WTC11 (cell line): ENCODE data around the gene MYLK4. TPM values are rescaled to one million over a fixed set of nuclear protein-coding genes. Genes with fewer than 3 reads are reported as not detected.

Experiments
- ATAC-seq: fragments of 200-7000 bp; cut with Tn5 transposase; 2 replicates; pipeline ENCODE4 v1.10.0; 2021; ENCODE audit warnings: mild to moderate bottlenecking, moderate library complexity
- CTCF ChIA-PET: fragments of 300-600 bp; sonication (Branson Sonifier 250); formaldehyde crosslinking; loops from one replicate; lab custom pipeline; 2021; ENCODE audit warnings: antibody characterized with exemption; lab: Charles Lee
- POLR2A ChIA-PET: fragments of 350-600 bp; sonication (Branson Sonifier 250); formaldehyde crosslinking; loops from one replicate; lab custom pipeline; 2021; ENCODE audit warnings: antibody characterized with exemption; lab: Charles Lee
- DNase-seq: peaks from one replicate; pipeline ENCODE4 v3.0.0; 2021; ENCODE audit warnings: low spot score
- H3K27ac Mint-ChIP-seq: 2 replicates; pipeline ENCODE4 v1.8.0; 2021; ENCODE audit warnings: mixed read lengths
- H3K27me3 Mint-ChIP-seq: 2 replicates; pipeline ENCODE4 v1.8.0; 2021; ENCODE audit warnings: low read depth, mild to moderate bottlenecking, moderate library complexity, mixed read lengths
- H3K36me3 Mint-ChIP-seq: 2 replicates; pipeline ENCODE4 v1.8.0; 2021; ENCODE audit warnings: mixed read lengths
- H3K4me1 Mint-ChIP-seq: 2 replicates; pipeline ENCODE4 v1.8.0; 2022; ENCODE audit warnings: mixed read lengths
- H3K4me3 Mint-ChIP-seq: 2 replicates; pipeline ENCODE4 v1.8.0; 2021; ENCODE audit warnings: mild to moderate bottlenecking, moderate library complexity, mixed read lengths
- H3K9me3 Mint-ChIP-seq: 2 replicates; pipeline ENCODE4 v1.8.0; 2021; ENCODE audit warnings: mixed read lengths
- ELF4 ChIP-seq: sonication (generic); formaldehyde crosslinking; IDR thresholded peaks from 2 replicates; pipeline ENCODE4 v1.8.1; 2022; ENCODE audit warnings: low read depth, mild to moderate bottlenecking, moderate library complexity, missing genetic modification reagents
- ETV6 ChIP-seq: sonication (generic); formaldehyde crosslinking; IDR thresholded peaks from 2 replicates; pipeline ENCODE4 v1.8.1; 2022; ENCODE audit warnings: mild to moderate bottlenecking, missing genetic modification reagents
- FOXP1 ChIP-seq: sonication (generic); formaldehyde crosslinking; IDR thresholded peaks from 2 replicates; pipeline ENCODE4 v1.8.0; 2022; ENCODE audit warnings: missing genetic modification reagents, mild to moderate bottlenecking, moderate library complexity, borderline replicate concordance
- IRF2 ChIP-seq: sonication (generic); formaldehyde crosslinking; IDR thresholded peaks from 2 replicates; pipeline ENCODE4 v1.8.0; 2022; ENCODE audit warnings: low read depth, missing genetic modification reagents, borderline replicate concordance
- NFATC4 ChIP-seq: fragments of 250-450 bp; sonication (Bioruptor Pico); IDR thresholded peaks from 2 replicates; pipeline ENCODE4 v1.9.0; 2021; ENCODE audit warnings: mild to moderate bottlenecking
- NFYB ChIP-seq: sonication (generic); formaldehyde crosslinking; conservative IDR thresholded peaks from 2 replicates; pipeline ENCODE4 v1.8.0; 2022; ENCODE audit warnings: low read depth, missing genetic modification reagents
- PRRX2 ChIP-seq: fragments of 250-450 bp; sonication (Bioruptor Pico); IDR thresholded peaks from 2 replicates; pipeline ENCODE4 v1.8.0; 2021; ENCODE audit warnings: mild to moderate bottlenecking
- TEAD1 ChIP-seq: sonication (generic); formaldehyde crosslinking; IDR thresholded peaks from 2 replicates; pipeline ENCODE4 v1.8.0; 2022; ENCODE audit warnings: mild to moderate bottlenecking, missing genetic modification reagents
- TEAD4 ChIP-seq: sonication (generic); formaldehyde crosslinking; IDR thresholded peaks from 2 replicates; pipeline ENCODE4 v1.8.0; 2022; ENCODE audit warnings: mild to moderate bottlenecking, missing genetic modification reagents
- TP53 ChIP-seq: sonication (generic); formaldehyde crosslinking; IDR thresholded peaks from 2 replicates; pipeline ENCODE4 v1.8.1; 2023; ENCODE audit warnings: mild to moderate bottlenecking, missing genetic modification reagents
- ZNF232 ChIP-seq: sonication (generic); formaldehyde crosslinking; IDR thresholded peaks from 2 replicates; pipeline ENCODE4 v1.8.0; 2022; ENCODE audit warnings: mild to moderate bottlenecking, missing genetic modification reagents
- ZNF416 ChIP-seq: fragments of 250-450 bp; sonication (Bioruptor Pico); IDR thresholded peaks from 2 replicates; pipeline ENCODE4 v1.9.0; 2021; ENCODE audit warnings: mild to moderate bottlenecking, inconsistent platforms
- total RNA-seq: library from RNA; stranded (reverse); gene quantifications from 3 replicates; pipeline ENCODE4 v1.2.3, GENCODE V29; 2021
- TF ChIP-seq, protein P1 (sequence below): sonication (generic); formaldehyde crosslinking; conservative IDR thresholded peaks from 2 replicates; pipeline ENCODE4 v1.8.1; 2022; ENCODE audit warnings: mild to moderate bottlenecking, missing genetic modification reagents
- TF ChIP-seq, protein P2 (sequence below): sonication (generic); formaldehyde crosslinking; IDR thresholded peaks from 2 replicates; pipeline ENCODE4 v1.8.1; 2022; ENCODE audit warnings: mild to moderate bottlenecking, moderate library complexity, missing genetic modification reagents
- TF ChIP-seq, protein P3 (sequence below): fragments of 250-450 bp; sonication (Bioruptor Pico); IDR thresholded peaks from 2 replicates; pipeline ENCODE4 v1.9.0; 2021; ENCODE audit warnings: mild to moderate bottlenecking
- TF ChIP-seq, protein P4 (sequence below): fragments of 250-450 bp; sonication (Bioruptor Pico); IDR thresholded peaks from 2 replicates; pipeline ENCODE4 v2.1.2; 2022; ENCODE audit warnings: mild to moderate bottlenecking, moderate library complexity
- TF ChIP-seq, protein P5 (sequence below): fragments of 250-450 bp; sonication (Bioruptor Pico); conservative IDR thresholded peaks from 2 replicates; pipeline ENCODE4 v1.9.0; 2021; ENCODE audit warnings: mild to moderate bottlenecking
- TF ChIP-seq, protein P6 (sequence below): sonication (generic); formaldehyde crosslinking; IDR thresholded peaks from 2 replicates; pipeline ENCODE4 v1.8.1; 2022; ENCODE audit warnings: missing genetic modification reagents, borderline replicate concordance
- TF ChIP-seq, protein P7 (sequence below): fragments of 200-600 bp; IDR thresholded peaks from 2 replicates; pipeline ENCODE4 v1.8.0; 2022; ENCODE audit warnings: antibody characterized with exemption
- TF ChIP-seq, protein P8 (sequence below): fragments of 250-450 bp; sonication (Bioruptor Pico); IDR thresholded peaks from 2 replicates; pipeline ENCODE4 v1.9.0; 2021; ENCODE audit warnings: mild to moderate bottlenecking, borderline replicate concordance
- TF ChIP-seq, protein P9 (sequence below): fragments of 250-450 bp; sonication (Bioruptor Pico); IDR thresholded peaks from 2 replicates; pipeline ENCODE4 v1.9.0; 2021; ENCODE audit warnings: mild to moderate bottlenecking

MYLK4 gene
- total RNA-seq, 1 experiment from 2014 or later: 0.13 TPM

DNA sequence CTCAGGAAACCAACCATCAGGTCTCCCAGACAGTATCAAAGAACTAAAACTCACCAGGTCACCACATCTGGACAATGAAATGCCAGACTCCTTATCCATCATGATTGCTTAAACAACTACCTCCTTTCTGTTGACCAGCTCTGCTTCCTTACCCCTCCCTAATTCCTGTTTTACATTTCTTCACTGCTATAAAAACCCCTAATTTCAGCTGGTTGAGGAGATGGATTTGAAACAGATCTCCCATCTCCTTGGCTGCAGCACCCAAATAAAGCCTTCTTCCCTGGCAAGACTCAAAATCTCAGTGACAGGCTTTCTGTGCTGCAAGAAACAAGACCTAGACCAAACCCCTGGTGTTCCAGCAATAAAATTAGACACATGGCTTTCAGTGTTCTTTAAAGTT is 40.3 kb downstream of the MYLK4 start (continued):
- TF ChIP-seq, protein P1, sequence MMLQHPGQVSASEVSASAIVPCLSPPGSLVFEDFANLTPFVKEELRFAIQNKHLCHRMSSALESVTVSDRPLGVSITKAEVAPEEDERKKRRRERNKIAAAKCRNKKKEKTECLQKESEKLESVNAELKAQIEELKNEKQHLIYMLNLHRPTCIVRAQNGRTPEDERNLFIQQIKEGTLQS (CRISPR knock-in tag): no peak
- TF ChIP-seq FOXP1 (CRISPR knock-in tag): no peak
- TF ChIP-seq ZNF416 (CRISPR knock-in tag): no peak
- TF ChIP-seq IRF2 (CRISPR knock-in tag): no peak
- TF ChIP-seq, protein P2, sequence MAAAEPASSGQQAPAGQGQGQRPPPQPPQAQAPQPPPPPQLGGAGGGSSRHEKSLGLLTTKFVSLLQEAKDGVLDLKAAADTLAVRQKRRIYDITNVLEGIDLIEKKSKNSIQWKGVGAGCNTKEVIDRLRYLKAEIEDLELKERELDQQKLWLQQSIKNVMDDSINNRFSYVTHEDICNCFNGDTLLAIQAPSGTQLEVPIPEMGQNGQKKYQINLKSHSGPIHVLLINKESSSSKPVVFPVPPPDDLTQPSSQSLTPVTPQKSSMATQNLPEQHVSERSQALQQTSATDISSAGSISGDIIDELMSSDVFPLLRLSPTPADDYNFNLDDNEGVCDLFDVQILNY (CRISPR knock-in tag): no peak
- TF ChIP-seq NFATC4 (CRISPR knock-in tag): no peak
- TF ChIP-seq, protein P3, sequence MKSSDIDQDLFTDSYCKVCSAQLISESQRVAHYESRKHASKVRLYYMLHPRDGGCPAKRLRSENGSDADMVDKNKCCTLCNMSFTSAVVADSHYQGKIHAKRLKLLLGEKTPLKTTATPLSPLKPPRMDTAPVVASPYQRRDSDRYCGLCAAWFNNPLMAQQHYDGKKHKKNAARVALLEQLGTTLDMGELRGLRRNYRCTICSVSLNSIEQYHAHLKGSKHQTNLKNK (CRISPR knock-in tag): no peak

DNA sequence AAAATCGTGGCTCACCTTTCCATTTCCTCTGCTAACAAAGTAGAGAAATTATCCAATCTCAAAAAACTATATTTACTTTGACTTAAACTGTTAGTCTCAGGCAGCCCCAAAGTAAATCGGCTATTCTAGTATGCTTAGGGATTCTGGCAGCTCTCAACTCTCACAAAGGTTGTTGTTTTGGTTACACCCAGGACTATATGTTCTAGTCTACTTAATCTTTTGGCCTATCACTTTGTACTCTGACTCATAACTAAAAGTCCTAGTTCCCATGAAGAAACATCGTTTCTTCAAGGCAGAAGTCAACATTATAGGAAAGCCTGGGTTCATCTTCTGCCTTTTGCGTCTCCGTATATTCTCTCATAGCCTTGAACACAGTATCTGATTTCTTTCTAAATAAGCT is 42.3 kb downstream of the MYLK4 start:
- H3K4me1 Mint-ChIP-seq: peaks cover 21% of the 10 kb centered on the region
- H3K36me3 Mint-ChIP-seq: peaks cover 30% of the 10 kb centered on the region
- H3K27me3 Mint-ChIP-seq: peaks cover 3% of the 10 kb centered on the region; the same call in 1 of the 2 replicates
- ATAC-seq: no peak
- H3K27ac Mint-ChIP-seq: no peak overlapping the region
- DNase-seq: no peak
- H3K9me3 Mint-ChIP-seq: peaks cover 54% of the 10 kb centered on the region
- H3K4me3 Mint-ChIP-seq: no peak overlapping the region
- CTCF ChIA-PET: no interaction called here
- POLR2A ChIA-PET: no interaction called here
- TF ChIP-seq, protein P4, sequence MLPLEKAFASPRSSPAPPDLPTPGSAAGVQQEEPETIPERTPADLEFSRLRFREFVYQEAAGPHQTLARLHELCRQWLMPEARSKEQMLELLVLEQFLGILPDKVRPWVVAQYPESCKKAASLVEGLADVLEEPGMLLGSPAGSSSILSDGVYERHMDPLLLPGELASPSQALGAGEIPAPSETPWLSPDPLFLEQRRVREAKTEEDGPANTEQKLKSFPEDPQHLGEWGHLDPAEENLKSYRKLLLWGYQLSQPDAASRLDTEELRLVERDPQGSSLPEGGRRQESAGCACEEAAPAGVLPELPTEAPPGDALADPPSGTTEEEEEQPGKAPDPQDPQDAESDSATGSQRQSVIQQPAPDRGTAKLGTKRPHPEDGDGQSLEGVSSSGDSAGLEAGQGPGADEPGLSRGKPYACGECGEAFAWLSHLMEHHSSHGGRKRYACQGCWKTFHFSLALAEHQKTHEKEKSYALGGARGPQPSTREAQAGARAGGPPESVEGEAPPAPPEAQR: no peak
- no peak for TF ChIP-seq ZNF232 (CRISPR knock-in tag)
- no peak for TF ChIP-seq TEAD1 (CRISPR knock-in tag)
- no peak for TF ChIP-seq NFYB (CRISPR knock-in tag)
- TF ChIP-seq ETV6 (CRISPR knock-in tag): no peak
- TF ChIP-seq, protein P5, sequence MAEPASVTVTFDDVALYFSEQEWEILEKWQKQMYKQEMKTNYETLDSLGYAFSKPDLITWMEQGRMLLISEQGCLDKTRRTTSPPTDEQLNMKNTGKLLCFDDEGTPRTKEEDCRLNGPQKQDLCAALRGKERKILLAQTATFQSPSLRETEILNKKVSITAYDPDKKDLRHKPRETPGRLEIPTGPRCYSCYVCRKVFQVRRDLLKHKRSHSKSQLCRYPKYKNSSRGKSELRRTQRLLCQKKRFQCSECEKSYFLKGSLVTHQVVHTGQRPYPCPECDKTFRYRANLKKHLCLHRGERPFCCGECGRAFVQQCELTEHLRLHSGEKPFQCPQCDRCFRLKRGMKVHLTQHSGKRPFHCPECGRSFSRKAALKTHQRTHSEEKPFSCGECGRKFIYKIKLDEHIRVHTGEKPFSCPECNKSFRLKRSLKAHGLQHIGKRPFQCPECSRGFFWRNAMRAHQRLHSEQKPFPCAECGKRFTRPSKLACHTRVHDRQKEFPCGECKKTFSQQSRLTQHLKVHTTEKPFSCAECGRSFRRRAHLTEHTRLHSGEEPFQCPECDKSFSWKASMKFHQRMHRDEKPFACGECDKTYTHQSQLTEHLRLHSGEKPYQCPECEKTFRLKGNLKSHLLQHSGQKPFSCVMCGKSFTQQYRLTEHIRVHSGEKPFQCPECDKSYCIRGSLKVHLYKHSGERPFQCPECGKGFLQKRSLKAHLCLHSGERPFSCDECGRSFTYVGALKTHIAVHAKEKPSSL (CRISPR knock-in tag): no peak
- TF ChIP-seq TEAD4 (CRISPR knock-in tag): no peak
- TF ChIP-seq, protein P6, sequence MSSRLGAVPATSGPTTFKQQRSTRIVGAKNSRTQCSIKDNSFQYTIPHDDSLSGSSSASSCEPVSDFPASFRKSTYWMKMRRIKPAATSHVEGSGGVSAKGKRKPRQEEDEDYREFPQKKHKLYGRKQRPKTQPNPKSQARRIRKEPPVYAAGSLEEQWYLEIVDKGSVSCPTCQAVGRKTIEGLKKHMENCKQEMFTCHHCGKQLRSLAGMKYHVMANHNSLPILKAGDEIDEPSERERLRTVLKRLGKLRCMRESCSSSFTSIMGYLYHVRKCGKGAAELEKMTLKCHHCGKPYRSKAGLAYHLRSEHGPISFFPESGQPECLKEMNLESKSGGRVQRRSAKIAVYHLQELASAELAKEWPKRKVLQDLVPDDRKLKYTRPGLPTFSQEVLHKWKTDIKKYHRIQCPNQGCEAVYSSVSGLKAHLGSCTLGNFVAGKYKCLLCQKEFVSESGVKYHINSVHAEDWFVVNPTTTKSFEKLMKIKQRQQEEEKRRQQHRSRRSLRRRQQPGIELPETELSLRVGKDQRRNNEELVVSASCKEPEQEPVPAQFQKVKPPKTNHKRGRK (CRISPR knock-in tag): no peak
- no peak for TF ChIP-seq TP53 (CRISPR knock-in tag)
- TF ChIP-seq, protein P7, sequence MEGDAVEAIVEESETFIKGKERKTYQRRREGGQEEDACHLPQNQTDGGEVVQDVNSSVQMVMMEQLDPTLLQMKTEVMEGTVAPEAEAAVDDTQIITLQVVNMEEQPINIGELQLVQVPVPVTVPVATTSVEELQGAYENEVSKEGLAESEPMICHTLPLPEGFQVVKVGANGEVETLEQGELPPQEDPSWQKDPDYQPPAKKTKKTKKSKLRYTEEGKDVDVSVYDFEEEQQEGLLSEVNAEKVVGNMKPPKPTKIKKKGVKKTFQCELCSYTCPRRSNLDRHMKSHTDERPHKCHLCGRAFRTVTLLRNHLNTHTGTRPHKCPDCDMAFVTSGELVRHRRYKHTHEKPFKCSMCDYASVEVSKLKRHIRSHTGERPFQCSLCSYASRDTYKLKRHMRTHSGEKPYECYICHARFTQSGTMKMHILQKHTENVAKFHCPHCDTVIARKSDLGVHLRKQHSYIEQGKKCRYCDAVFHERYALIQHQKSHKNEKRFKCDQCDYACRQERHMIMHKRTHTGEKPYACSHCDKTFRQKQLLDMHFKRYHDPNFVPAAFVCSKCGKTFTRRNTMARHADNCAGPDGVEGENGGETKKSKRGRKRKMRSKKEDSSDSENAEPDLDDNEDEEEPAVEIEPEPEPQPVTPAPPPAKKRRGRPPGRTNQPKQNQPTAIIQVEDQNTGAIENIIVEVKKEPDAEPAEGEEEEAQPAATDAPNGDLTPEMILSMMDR: no peak
- TF ChIP-seq, protein P8, sequence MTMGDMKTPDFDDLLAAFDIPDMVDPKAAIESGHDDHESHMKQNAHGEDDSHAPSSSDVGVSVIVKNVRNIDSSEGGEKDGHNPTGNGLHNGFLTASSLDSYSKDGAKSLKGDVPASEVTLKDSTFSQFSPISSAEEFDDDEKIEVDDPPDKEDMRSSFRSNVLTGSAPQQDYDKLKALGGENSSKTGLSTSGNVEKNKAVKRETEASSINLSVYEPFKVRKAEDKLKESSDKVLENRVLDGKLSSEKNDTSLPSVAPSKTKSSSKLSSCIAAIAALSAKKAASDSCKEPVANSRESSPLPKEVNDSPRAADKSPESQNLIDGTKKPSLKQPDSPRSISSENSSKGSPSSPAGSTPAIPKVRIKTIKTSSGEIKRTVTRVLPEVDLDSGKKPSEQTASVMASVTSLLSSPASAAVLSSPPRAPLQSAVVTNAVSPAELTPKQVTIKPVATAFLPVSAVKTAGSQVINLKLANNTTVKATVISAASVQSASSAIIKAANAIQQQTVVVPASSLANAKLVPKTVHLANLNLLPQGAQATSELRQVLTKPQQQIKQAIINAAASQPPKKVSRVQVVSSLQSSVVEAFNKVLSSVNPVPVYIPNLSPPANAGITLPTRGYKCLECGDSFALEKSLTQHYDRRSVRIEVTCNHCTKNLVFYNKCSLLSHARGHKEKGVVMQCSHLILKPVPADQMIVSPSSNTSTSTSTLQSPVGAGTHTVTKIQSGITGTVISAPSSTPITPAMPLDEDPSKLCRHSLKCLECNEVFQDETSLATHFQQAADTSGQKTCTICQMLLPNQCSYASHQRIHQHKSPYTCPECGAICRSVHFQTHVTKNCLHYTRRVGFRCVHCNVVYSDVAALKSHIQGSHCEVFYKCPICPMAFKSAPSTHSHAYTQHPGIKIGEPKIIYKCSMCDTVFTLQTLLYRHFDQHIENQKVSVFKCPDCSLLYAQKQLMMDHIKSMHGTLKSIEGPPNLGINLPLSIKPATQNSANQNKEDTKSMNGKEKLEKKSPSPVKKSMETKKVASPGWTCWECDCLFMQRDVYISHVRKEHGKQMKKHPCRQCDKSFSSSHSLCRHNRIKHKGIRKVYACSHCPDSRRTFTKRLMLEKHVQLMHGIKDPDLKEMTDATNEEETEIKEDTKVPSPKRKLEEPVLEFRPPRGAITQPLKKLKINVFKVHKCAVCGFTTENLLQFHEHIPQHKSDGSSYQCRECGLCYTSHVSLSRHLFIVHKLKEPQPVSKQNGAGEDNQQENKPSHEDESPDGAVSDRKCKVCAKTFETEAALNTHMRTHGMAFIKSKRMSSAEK (CRISPR knock-in tag): no peak
- no peak for TF ChIP-seq PRRX2 (CRISPR knock-in tag)
- TF ChIP-seq, protein P9, sequence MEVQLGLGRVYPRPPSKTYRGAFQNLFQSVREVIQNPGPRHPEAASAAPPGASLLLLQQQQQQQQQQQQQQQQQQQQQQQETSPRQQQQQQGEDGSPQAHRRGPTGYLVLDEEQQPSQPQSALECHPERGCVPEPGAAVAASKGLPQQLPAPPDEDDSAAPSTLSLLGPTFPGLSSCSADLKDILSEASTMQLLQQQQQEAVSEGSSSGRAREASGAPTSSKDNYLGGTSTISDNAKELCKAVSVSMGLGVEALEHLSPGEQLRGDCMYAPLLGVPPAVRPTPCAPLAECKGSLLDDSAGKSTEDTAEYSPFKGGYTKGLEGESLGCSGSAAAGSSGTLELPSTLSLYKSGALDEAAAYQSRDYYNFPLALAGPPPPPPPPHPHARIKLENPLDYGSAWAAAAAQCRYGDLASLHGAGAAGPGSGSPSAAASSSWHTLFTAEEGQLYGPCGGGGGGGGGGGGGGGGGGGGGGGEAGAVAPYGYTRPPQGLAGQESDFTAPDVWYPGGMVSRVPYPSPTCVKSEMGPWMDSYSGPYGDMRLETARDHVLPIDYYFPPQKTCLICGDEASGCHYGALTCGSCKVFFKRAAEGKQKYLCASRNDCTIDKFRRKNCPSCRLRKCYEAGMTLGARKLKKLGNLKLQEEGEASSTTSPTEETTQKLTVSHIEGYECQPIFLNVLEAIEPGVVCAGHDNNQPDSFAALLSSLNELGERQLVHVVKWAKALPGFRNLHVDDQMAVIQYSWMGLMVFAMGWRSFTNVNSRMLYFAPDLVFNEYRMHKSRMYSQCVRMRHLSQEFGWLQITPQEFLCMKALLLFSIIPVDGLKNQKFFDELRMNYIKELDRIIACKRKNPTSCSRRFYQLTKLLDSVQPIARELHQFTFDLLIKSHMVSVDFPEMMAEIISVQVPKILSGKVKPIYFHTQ (CRISPR knock-in tag): no peak
- TF ChIP-seq FOXP1 (CRISPR knock-in tag): no peak
- no peak for TF ChIP-seq ELF4 (CRISPR knock-in tag)
- TF ChIP-seq NFATC4 (CRISPR knock-in tag): no peak
